ENCODE measurements around the gene PIGU.
"Not testable (repeated sequence)": the region's sequence is repeated elsewhere in the genome, so short reads cannot be mapped to it uniquely, and the experiment has no call there.

DNA sequence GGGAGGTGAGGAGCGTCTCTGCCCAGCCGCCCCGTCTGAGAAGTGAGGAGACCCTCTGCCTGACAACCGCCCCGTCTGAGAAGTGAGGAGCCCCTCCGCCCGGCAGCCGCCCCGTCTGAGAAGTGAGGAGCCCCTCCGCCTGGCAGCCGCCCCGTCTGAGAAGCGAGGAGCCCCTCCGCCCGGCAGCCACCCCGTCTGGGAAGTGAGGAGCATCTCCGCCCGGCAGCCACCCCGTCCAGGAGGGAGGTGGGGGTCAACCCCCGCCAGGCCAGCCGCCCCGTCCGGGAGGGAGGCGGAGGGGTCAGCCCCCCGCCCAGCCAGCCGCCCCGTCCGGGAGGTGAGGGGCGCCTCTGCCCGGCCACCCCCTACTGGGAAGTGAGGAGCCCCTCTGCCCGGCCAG is 18.2 kb downstream of the PIGU start:
- TF ChIP-seq, protein P1, sequence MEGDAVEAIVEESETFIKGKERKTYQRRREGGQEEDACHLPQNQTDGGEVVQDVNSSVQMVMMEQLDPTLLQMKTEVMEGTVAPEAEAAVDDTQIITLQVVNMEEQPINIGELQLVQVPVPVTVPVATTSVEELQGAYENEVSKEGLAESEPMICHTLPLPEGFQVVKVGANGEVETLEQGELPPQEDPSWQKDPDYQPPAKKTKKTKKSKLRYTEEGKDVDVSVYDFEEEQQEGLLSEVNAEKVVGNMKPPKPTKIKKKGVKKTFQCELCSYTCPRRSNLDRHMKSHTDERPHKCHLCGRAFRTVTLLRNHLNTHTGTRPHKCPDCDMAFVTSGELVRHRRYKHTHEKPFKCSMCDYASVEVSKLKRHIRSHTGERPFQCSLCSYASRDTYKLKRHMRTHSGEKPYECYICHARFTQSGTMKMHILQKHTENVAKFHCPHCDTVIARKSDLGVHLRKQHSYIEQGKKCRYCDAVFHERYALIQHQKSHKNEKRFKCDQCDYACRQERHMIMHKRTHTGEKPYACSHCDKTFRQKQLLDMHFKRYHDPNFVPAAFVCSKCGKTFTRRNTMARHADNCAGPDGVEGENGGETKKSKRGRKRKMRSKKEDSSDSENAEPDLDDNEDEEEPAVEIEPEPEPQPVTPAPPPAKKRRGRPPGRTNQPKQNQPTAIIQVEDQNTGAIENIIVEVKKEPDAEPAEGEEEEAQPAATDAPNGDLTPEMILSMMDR (conservative IDR thresholded peaks at IDR 0.05; ENCODE audit: low read length): not testable (repeated sequence)
- not testable (repeated sequence) for TF ChIP-seq EZH2phosphoT487 (IDR thresholded peaks at IDR 0.05; ENCODE audit: borderline replicate concordance, low read depth, low read length)

All from OCI-LY7 (cell line).